ENCODE results near the gene MDGA2.

- TF ChIP-seq SIN3A (IDR thresholded peaks at IDR 0.05; ENCODE audit: low read depth) (no peak), CTCF (IDR thresholded peaks at IDR 0.05 in 2 of 3, conservative IDR thresholded peaks at IDR 0.05 in 1 of 3; ENCODE audit: borderline replicate concordance in 1 of 3, insufficient read depth in 1 of 3, low read depth in 2 of 3, low read length in 2 of 3) (no peak), POLR2AphosphoS5 (IDR thresholded peaks at IDR 0.05; ENCODE audit: low read depth, low read length) (no peak), ATF3 (IDR thresholded peaks at IDR 0.05) (no peak), REST (IDR thresholded peaks at IDR 0.05; ENCODE audit: low read depth) (no peak), POLR2A (IDR thresholded peaks at IDR 0.05; ENCODE audit: borderline replicate concordance, extremely low read depth, insufficient read depth, insufficient read length) (no peak), MAX (IDR thresholded peaks at IDR 0.05) (no peak), ZNF274 (IDR thresholded peaks at IDR 0.05; ENCODE audit: low read depth, low read length) (no peak), EZH2phosphoT487 (IDR thresholded peaks at IDR 0.05; ENCODE audit: borderline replicate concordance) (no peak), ZFX (IDR thresholded peaks at IDR 0.05) (no peak), EGR1 (IDR thresholded peaks at IDR 0.05; ENCODE audit: low read depth) (no peak), YY1 (IDR thresholded peaks at IDR 0.05; ENCODE audit: extremely low read depth, insufficient replicate concordance, low read depth, low read length) (no peak)
Observed at GRCh38 chr14:47186486-47186885, 488.9 kb downstream of the MDGA2 start.
